ENCODE measurements around the gene SYNPO2L. TPM values are rescaled to one million over a fixed set of nuclear protein-coding genes. Genes with fewer than 3 reads are reported as not detected.

Gene SYNPO2L
- total RNA-seq, 1 donor from 2014 or later: not detected

Other genes with a start within 250 kb of the SYNPO2L start
- 63.2 TPM for gene ANXA7, start 242.0 kb downstream of the SYNPO2L start, total RNA-seq
- not detected for gene MSS51, start 222.5 kb downstream of the SYNPO2L start, total RNA-seq
- 23.0 TPM for gene PPP3CB, start 160.0 kb downstream of the SYNPO2L start, total RNA-seq
- 172 TPM for gene USP54, start 64.7 kb downstream of the SYNPO2L start, total RNA-seq
- 8.5 TPM for gene MYOZ1, start 14.6 kb downstream of the SYNPO2L start, total RNA-seq
- 0.32 TPM for gene AGAP5, start 42.1 kb upstream of the SYNPO2L start, total RNA-seq
- gene SEC24C, start 88.3 kb upstream of the SYNPO2L start, total RNA-seq: 65.9 TPM
- 24.5 TPM for gene CHCHD1, start 126.0 kb upstream of the SYNPO2L start, total RNA-seq
- gene ZSWIM8, start 129.6 kb upstream of the SYNPO2L start, total RNA-seq: 106 TPM
- 130 TPM for gene NDST2, start 155.6 kb upstream of the SYNPO2L start, total RNA-seq
- gene CAMK2G, start 218.5 kb upstream of the SYNPO2L start, total RNA-seq: 60.3 TPM